Naive thymus-derived CD4-positive, alpha-beta T cell (primary cell): Measurements from ENCODE around the gene KLK7. TPM values are rescaled to one million over a fixed set of nuclear protein-coding genes. Genes with fewer than 3 reads are reported as not detected.

ENCODE experiments used
- ATAC-seq: fragments of 150-1000 bp; cut with Tn5 transposase; 2 replicates; pipeline ENCODE4 v1.10.0; 2021; ENCODE audit warnings: mild to moderate bottlenecking, moderate library complexity
- CTCF ChIA-PET: fragments of 350-600 bp; sonication (Branson Sonifier 250); formaldehyde crosslinking; loops from one replicate; lab custom pipeline; 2021; ENCODE audit warnings: antibody characterized with exemption; lab: Charles Lee
- POLR2A ChIA-PET: fragments of 350-600 bp; sonication (Branson Sonifier 250); formaldehyde crosslinking; loops from one replicate; lab custom pipeline; 2021; ENCODE audit warnings: antibody characterized with exemption, inconsistent platforms; lab: Charles Lee
- DNase-seq, 9 donors: peaks; one replicate each; pipeline versions ENCODE4 v3.0.0 to v3.0.0-alpha.2; 2020 to 2022; ENCODE audit warnings: mixed read lengths in 1 of 9
- H3K27ac ChIP-seq: one replicate; pipeline ENCODE4 v1.7.0; 2013; ENCODE audit warnings: mild to moderate bottlenecking, low read depth, low read length, moderate library complexity
- H3K27me3 ChIP-seq, 2 donors: one replicate each; pipeline ENCODE4 v1.7.0; 2013; ENCODE audit warnings: low read length in 2 of 2, mild to moderate bottlenecking in 2 of 2, moderate library complexity in 2 of 2; ENCODE audit not compliant: control insufficient read depth in 2 of 2, insufficient read depth in 2 of 2
- H3K36me3 ChIP-seq, 3 experiments: 1 replicate in 2 of 3; 2 replicates in 1 of 3; pipeline ENCODE4 v1.7.0; 2013; ENCODE audit warnings: low read length in 3 of 3, mild to moderate bottlenecking in 3 of 3, moderate library complexity in 1 of 3; ENCODE audit not compliant: insufficient read depth in 3 of 3, control insufficient read depth in 2 of 3
- H3K4me1 ChIP-seq, 2 donors: one replicate each; pipeline ENCODE4 v1.7.0; 2013; ENCODE audit warnings: low read length in 2 of 2, mild to moderate bottlenecking in 2 of 2, moderate library complexity in 1 of 2; ENCODE audit not compliant: control insufficient read depth in 2 of 2, insufficient read depth in 2 of 2
- H3K4me3 ChIP-seq: 2 replicates; pipeline ENCODE4 v1.7.0; 2013; ENCODE audit warnings: mild to moderate bottlenecking, low read length
- H3K9me3 ChIP-seq, 3 experiments: 1 replicate in 2 of 3; 2 replicates in 1 of 3; pipeline ENCODE4 v1.7.0; 2013; ENCODE audit warnings: low read length in 3 of 3; ENCODE audit not compliant: control insufficient read depth in 2 of 3
- H3K27ac Mint-ChIP-seq, 9 donors: one replicate each; pipeline ENCODE4 v1.8.0; 2020 to 2022; ENCODE audit warnings: mixed read lengths in 9 of 9, mild to moderate bottlenecking in 8 of 9, moderate library complexity in 5 of 9, inconsistent platforms in 2 of 9
- H3K27me3 Mint-ChIP-seq, 5 donors: one replicate each; pipeline ENCODE4 v1.8.0; 2021 to 2022; ENCODE audit warnings: mixed read lengths in 5 of 5, mild to moderate bottlenecking in 1 of 5
- H3K36me3 Mint-ChIP-seq, 5 donors: one replicate each; pipeline ENCODE4 v1.8.0; 2020 to 2022; ENCODE audit warnings: mixed read lengths in 5 of 5, mild to moderate bottlenecking in 3 of 5, inconsistent platforms in 1 of 5
- H3K4me1 Mint-ChIP-seq, 7 donors: one replicate each; pipeline ENCODE4 v1.8.0; 2020 to 2022; ENCODE audit warnings: mixed read lengths in 7 of 7, mild to moderate bottlenecking in 3 of 7, inconsistent platforms in 1 of 7
- H3K4me3 Mint-ChIP-seq, 10 donors: one replicate each; pipeline ENCODE4 v1.8.0; 2020 to 2022; ENCODE audit warnings: mild to moderate bottlenecking in 10 of 10, mixed read lengths in 10 of 10, moderate library complexity in 6 of 10, inconsistent platforms in 2 of 10
- H3K9me3 Mint-ChIP-seq, 11 donors: one replicate each; pipeline ENCODE4 v1.8.0; 2020 to 2022; ENCODE audit warnings: mixed read lengths in 11 of 11, mild to moderate bottlenecking in 4 of 11, inconsistent platforms in 1 of 11, moderate library complexity in 1 of 11
- intact Hi-C, 2 donors: fragments of 100-400 bp; cut with micrococcal nuclease; formaldehyde crosslinking; loops; one replicate each; pipeline ENCODE4 v1.15.1; 2023
- polyA plus RNA-seq, 2 donors: library from polyadenylated mRNA; unstranded; fragments of 300-500 nt; fragmentation: Illumina TruSeq; gene quantifications; one replicate each; pipeline ENCODE4 v1.2.3, GENCODE V29; 2021
- total RNA-seq, 6 experiments: library from RNA in 5 of 6; stranded (reverse) in 5 of 6; gene quantifications; 1 replicate in 5 of 6; 2 replicates in 1 of 6; pipeline ENCODE4 v1.2.3 and lab custom pipeline; 2021 to 2026

The KLK7 gene
- total and polyA plus RNA-seq, 7 experiments from 2014 or later: not detected

DNA sequence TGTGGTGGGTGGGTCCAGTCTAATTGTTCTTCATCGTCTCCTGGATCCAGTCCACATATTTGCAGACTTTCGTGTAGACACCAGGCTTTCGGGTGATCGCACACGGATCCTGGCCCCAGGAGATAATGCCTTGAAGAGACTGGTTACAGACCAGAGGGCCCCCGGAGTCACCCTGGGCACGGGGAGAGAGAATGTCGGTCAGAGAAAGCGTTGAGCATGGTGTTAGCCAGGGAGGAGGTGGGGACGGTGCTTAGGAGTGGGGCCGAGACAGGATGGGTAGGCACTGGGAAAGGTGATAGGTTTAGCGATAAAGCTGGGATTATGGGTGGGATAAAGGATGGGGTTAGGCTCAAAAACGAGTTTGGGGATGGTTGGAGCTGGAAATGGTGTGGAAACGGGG is 38.8 kb upstream of the KLK7 start:
- CTCF ChIA-PET: interaction anchor here (2.0 kb wide), 1 partner anchor 148 kb away, joined by 9 read pairs; no protein-coding TSS in a partner anchor
- intact Hi-C loops: no loop called here

DNA sequence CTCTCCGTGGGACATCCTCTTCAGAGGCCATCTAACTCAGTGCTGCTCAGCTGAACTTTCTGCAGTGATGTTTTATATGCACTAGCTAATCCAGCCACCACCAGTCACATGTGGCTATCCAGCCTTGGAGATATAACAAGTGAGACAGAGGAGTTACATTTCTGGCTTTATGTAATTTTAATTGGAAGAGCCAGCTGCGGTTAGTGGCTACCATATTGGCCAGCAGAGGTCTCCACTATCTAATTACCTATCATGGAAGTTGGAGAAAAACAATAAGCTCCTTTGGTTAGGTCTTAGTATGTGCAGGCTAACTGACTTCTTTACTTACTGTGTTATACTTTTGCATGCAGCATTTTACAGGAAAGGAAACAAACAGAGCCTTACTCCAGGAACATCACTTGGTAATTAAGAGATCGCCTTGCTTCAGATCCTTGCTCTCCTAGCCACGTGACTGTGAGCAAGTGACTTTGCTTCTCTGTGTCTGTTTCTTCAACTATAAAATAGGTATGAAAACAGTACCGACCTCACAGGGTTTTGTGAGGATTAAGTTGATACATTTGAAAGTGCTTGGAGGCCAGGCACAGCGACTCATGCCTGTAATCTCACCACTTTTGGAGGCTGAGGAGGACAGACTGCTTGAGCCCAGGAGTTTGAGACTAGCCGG is 37.4 kb upstream of the KLK7 start:
- no peak overlapping the region for H3K27ac Mint-ChIP-seq
- DNase-seq (peak in 6 of 9 donors; percentile 7 to 25 (median 16)), ATAC-seq (no peak)
- H3K27ac ChIP-seq: no peak overlapping the region
- intact Hi-C loops: loop anchor here in 1 of 2 donors (1.0 kb wide), 1 partner anchor 75 kb away; no protein-coding TSS in a partner anchor
- peaks cover 8 to 25% (median 23%) of the 10 kb centered on the region in 7 donors for H3K4me1 Mint-ChIP-seq
- ChIA-PET CTCF (interaction anchor here (0.6 to 2.0 kb wide), 5 partner anchors 147 to 238 kb away, joined by 3 to 9 read pairs (median 4); no protein-coding TSS in a partner anchor), POLR2A (no interaction called here)
- no peaks in the 10 kb centered on the region for H3K9me3 ChIP-seq
- no peaks in the 10 kb centered on the region for H3K4me1 ChIP-seq
- no peak overlapping the region for H3K4me3 ChIP-seq
- peaks cover 0 to 7% (median 0%) of the 10 kb centered on the region in 5 donors for H3K36me3 Mint-ChIP-seq
- peaks cover 0 to 3% (median 0%) of the 10 kb centered on the region in 11 donors for H3K9me3 Mint-ChIP-seq
- peaks cover 44 to 69% (median 54%) of the 10 kb centered on the region in 5 donors for H3K27me3 Mint-ChIP-seq
- H3K4me3 Mint-ChIP-seq: peak overlapping the region in 1 of 10 donors; percentile 41
- no peaks in the 10 kb centered on the region for H3K36me3 ChIP-seq
- no peaks in the 10 kb centered on the region for H3K27me3 ChIP-seq

More for the DNA sequence above, 38.8 kb upstream of the KLK7 start:
- peaks cover 0 to 3% (median 0%) of the 10 kb centered on the region in 11 donors for H3K9me3 Mint-ChIP-seq
- peaks cover 31 to 66% (median 52%) of the 10 kb centered on the region in 5 donors for H3K27me3 Mint-ChIP-seq
- H3K27ac ChIP-seq: no peak overlapping the region
- no peak for DNase-seq
- no peak overlapping the region for H3K4me3 Mint-ChIP-seq
- H3K27ac Mint-ChIP-seq: no peak overlapping the region
- no peaks in the 10 kb centered on the region for H3K27me3 ChIP-seq
- peaks cover 0 to 4% (median 2%) of the 10 kb centered on the region in 5 donors for H3K36me3 Mint-ChIP-seq
- peaks cover 8 to 19% (median 15%) of the 10 kb centered on the region in 7 donors for H3K4me1 Mint-ChIP-seq
- H3K9me3 ChIP-seq: no peaks in the 10 kb centered on the region
- H3K4me1 ChIP-seq: no peaks in the 10 kb centered on the region
- POLR2A ChIA-PET: no interaction called here
- H3K36me3 ChIP-seq: no peaks in the 10 kb centered on the region
- no peak overlapping the region for H3K4me3 ChIP-seq
- no peak for ATAC-seq

- POLR2A ChIA-PET: no interaction called here
Observed at GRCh38 chr19:51019544-51019925, 35.8 kb upstream of the KLK7 start, which contains the start of gene KLK10. Gene KLK10, minus strand, starts transcription at chr19:51019709. Its CDS starts 579 bp downstream, at chr19:51019130.

DNA sequence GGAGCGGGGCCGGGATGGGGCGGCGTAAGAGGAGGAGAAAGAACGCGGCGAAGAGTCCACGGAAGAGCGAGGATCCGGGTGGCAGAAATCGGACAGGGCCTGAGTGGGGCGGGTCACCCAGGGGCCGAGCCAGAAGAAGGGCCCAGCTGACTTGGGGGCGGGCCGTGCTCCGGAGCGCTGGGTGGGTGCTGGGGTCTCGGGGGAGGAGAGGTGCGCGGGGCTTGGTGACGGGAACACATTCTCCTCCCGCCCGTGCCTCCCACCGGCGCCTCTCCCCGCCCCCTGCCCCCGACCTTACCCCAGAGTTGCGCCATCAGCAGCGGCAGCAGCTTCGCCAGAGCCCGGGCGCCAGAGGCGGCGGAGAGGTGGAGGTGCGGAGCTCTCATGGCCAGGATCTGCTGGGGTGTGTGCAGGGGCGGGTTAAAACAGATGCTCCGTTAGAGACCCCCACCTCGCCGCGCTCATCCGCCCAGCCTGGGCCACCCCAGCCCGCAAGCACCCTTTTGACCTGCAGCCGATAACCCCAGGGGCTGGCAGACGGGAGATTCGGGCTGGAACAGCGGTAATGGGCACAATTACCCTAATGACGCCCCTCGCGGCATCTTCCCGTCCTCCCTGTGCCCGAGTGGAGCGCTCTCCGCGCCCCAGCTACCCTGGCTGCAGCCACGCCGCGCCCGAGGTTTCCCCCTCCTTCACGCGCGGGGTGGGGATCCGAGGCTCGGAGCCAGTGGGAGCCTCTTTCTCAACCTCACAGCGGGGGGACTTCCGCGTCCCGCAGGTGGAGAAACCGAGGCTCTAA is 35.2 kb upstream of the KLK7 start:
- POLR2A ChIA-PET: no interaction called here

More at GRCh38 chr19:51019544-51019925, 35.8 kb upstream of the KLK7 start, which contains the start of gene KLK10:
- peaks cover 0 to 8% of the 10 kb centered on the region in 2 donors for H3K27me3 ChIP-seq
- peak within 1 kb of the TSS in 1 of 9 donors; percentile 69 for H3K27ac Mint-ChIP-seq
- no peaks in the 10 kb centered on the region for H3K9me3 ChIP-seq
- H3K4me1 Mint-ChIP-seq: peaks cover 12 to 25% (median 23%) of the 10 kb centered on the region in 7 donors
- H3K9me3 Mint-ChIP-seq: peaks cover 0 to 3% (median 0%) of the 10 kb centered on the region in 11 donors
- H3K36me3 ChIP-seq: no peaks in the 10 kb centered on the region
- H3K4me3 ChIP-seq: no peak within 1 kb of the TSS
- peaks cover 0 to 7% (median 0%) of the 10 kb centered on the region in 5 donors for H3K36me3 Mint-ChIP-seq
- no peaks in the 10 kb centered on the region for H3K4me1 ChIP-seq
- DNase-seq (no peak), ATAC-seq (no peak)
- no peak within 1 kb of the TSS for H3K27ac ChIP-seq
- CTCF ChIA-PET: no interaction called here
- H3K4me3 Mint-ChIP-seq: peak within 1 kb of the TSS in 8 of 10 donors; percentile 46 to 83 (median 72)
- H3K27me3 Mint-ChIP-seq: peaks cover 57 to 75% (median 61%) of the 10 kb centered on the region in 5 donors
- intact Hi-C loops: no loop called here

GRCh38 chr19:51016798-51017683 is 33.3 kb upstream of the KLK7 start:
- Mint-ChIP-seq H3K27me3 (peaks cover 60 to 71% (median 65%) of the 10 kb centered on the region in 5 donors), H3K4me3 (peak overlapping the region in 6 of 10 donors; percentile 53 to 83 (median 70)), H3K27ac (peak overlapping the region in 1 of 9 donors; percentile 38), H3K9me3 (peaks cover 0 to 3% (median 0%) of the 10 kb centered on the region in 11 donors), H3K4me1 (peaks cover 17 to 25% (median 23%) of the 10 kb centered on the region in 7 donors), H3K36me3 (peaks cover 0 to 7% (median 0%) of the 10 kb centered on the region in 5 donors)
- intact Hi-C loops: no loop called here
- Histone ChIP-seq H3K4me3 (no peak overlapping the region), H3K27ac (no peak overlapping the region), H3K4me1 (no peaks in the 10 kb centered on the region), H3K36me3 (no peaks in the 10 kb centered on the region), H3K27me3 (peaks cover 0 to 8% of the 10 kb centered on the region in 2 donors), H3K9me3 (no peaks in the 10 kb centered on the region)
- ChIA-PET POLR2A (no interaction called here), CTCF (interaction anchor here (1.0 to 1.1 kb wide), 2 partner anchors 35 to 78 kb away, joined by 3 to 4 read pairs; no protein-coding TSS in a partner anchor)
- ATAC-seq (peak; percentile 40), DNase-seq (peak in 2 of 9 donors; percentile 26 to 38)

More for the DNA sequence above, 35.2 kb upstream of the KLK7 start:
- H3K4me1 ChIP-seq: no peaks in the 10 kb centered on the region
- H3K4me3 ChIP-seq: no peak overlapping the region
- H3K4me1 Mint-ChIP-seq: peaks cover 17 to 25% (median 23%) of the 10 kb centered on the region in 7 donors
- intact Hi-C loops: no loop called here
- peaks cover 63 to 75% (median 66%) of the 10 kb centered on the region in 5 donors for H3K27me3 Mint-ChIP-seq
- ATAC-seq (peak; percentile 14), DNase-seq (no peak)
- no peak overlapping the region for H3K27ac Mint-ChIP-seq
- H3K36me3 ChIP-seq: no peaks in the 10 kb centered on the region
- H3K9me3 Mint-ChIP-seq: peaks cover 0 to 3% (median 0%) of the 10 kb centered on the region in 11 donors
- no peak overlapping the region for H3K27ac ChIP-seq
- H3K9me3 ChIP-seq: no peaks in the 10 kb centered on the region
- H3K27me3 ChIP-seq: peaks cover 0 to 8% of the 10 kb centered on the region in 2 donors
- H3K36me3 Mint-ChIP-seq: peaks cover 0 to 7% (median 0%) of the 10 kb centered on the region in 5 donors
- CTCF ChIA-PET: no interaction called here
- H3K4me3 Mint-ChIP-seq: peak overlapping the region in 8 of 10 donors; percentile 46 to 83 (median 72)
